Measurements from ENCODE around the gene CHN1.

CHN1 gene

DNA sequence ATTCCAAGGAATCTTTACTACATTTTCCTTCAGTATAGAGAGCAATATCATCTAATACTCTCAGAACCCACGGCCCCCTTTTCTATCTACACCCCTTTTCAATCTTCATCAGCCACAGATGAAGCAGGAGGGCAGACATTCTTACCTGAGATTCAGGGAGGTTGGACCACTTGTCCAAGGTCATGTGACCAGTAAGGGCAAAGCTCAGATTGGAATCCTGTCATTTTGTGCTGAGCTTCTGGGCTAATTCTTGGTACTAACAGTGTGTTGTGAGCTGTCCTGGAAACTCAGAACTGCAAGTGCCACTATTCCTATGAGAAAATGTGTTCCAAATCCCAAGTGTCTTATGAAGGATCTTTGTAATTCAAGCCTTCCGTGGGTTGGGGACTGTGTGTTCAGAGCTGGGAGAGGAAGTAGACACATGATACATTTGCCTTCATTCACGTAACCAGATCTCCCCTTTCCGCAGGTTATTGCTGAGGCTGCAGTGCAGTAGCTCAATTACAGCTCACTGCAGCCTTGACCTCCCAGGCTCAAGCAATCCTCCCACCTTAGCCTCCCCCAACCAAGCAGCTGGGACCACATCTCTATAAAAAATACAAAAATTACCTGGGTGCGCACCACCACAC, 244.2 kb downstream of the CHN1 start:
- no peak for DNase-seq

DNA sequence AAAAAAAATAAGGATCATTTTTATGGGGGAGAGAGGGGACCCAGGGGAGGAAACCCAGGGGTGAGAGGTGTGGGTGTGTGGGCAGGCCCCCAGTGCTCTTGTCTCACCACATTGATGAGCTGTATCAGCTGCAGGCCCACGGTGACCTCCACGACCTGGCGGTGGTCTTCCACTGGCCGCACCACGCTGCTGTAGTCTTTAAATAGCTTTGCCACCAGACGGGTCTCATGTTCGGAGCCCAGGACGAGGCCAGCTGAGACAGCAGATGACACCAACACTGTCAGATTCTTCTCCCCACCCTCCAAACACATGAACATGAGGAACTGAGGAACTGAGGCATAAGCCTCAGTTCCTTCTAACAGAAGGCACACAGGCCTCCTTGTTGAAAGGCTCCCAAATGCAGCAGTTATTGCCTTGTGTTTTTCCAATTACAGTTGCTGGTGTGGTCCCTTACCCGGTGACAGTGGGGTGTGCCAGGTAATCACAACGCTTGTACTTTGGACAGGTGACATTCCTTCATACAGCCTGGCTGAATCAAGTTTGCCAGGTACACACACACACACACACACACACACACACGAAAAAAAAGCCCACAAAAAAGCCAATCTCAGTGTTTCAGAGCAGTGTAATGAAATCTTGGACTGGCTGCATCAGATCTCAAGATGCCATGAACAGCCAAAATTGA, 245.7 kb downstream of the CHN1 start:
- no peak for DNase-seq

DNA sequence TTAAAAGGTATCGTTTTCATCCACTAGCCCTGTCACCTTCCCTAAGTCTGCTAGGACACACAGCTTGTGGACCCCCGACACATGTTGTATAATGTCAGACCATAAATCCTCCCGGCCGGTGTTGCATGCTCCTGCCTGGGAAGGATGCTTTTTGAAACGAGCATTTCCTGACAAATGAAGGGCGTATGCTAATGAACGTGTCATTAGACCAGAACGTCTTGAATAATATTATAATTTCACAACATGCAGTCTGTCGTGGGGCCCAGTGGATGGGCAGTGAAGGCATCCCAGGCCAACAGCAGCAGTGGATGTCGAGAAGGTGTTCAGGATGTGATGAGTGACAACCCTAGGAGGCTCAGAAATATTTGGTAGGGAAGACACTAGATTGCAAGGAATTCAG, 248.4 kb downstream of the CHN1 start:
- no peak for DNase-seq

- DNase-seq = peak; percentile 34
Observed at GRCh38 chr2:174753038-174753633, 252.0 kb downstream of the CHN1 start.

GRCh38 chr2:174752403-174753037, 252.7 kb downstream of the CHN1 start:
- peak; percentile 28 for DNase-seq

DNA sequence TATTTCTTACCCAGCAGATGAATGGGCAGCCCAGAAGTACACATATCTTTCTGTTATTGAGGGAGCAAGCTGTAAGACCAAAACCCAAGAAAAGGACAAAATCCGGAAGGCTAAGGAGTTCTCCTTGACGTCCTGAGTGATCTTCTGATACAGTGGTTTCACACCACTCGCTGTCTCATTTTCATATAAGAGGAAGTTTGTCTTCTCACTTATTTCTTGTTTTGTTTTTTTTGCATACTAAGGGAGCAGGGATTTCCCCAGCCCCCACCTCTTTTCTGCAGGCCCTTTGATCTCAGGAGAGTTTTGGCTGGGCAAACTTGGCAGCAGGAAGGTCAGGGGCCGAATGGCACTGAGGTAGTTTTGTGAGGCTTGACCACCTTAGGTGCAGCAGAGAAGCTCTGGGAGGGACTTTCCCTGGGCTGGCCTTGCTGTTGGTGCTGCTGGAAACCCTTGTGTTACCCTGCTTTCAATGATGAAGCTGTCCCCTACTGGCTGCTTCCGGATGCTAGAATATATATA, 254.2 kb downstream of the CHN1 start:
- peak; percentile 50 for DNase-seq

DNA sequence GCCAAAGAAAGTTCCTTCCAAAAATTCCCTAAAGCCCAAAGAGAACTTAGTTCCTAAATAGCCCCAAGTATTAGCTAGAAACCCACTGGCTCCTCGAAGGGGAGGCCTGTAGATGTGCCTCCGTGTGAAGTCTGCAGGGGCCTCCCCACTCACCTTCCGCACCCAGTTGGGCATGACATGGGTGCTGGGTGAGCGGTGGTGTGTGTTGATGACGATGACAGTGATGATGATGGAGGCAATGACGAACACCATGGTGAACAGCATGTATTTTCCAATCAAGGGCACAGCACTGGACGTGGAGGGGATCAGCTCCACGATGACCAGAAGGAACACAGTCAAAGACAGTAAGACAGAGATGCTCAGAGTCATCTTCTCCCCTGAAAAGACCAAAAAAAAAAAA, 255.4 kb downstream of the CHN1 start:
- DNase-seq = no peak

DNA sequence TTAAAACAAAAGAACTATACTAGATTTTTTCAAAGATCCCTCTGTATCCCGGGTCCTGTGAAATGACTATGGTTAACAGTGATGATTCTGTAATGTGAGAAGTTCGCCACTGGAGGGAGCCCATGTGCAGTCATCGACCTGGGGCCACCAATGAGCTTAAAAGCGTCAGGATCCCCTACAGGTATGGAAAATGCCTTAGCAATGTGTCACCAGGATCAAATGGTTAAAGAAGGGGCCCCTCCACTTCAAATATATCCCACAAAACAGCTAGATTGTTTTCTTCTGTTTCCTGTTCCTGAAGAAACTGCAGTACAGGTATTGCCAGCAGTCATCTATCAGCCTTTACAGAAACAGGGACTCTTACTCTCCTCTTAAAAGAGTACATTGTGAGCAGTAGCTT, 256.2 kb downstream of the CHN1 start:
- DNase-seq = peak; percentile 65

Data from stimulated activated naive CD4-positive, alpha-beta T cell treated with Interleukin-2 at 50 U/mL for 16 hours (primary cell).